Epithelial cell of proximal tubule (primary cell): ENCODE results near the gene BBS2. TPM values are rescaled to one million over a fixed set of nuclear protein-coding genes. Genes with fewer than 3 reads are reported as not detected.

Experiments
- DNase-seq: peaks from one replicate; pipeline ENCODE4 v3.0.0-alpha.2; 2011; ENCODE audit warnings: low read depth
- H3K4me3 ChIP-seq: 2 replicates; pipeline ENCODE4 v1.5.1; 2011; ENCODE audit warnings: low read depth, mild to moderate bottlenecking, low read length
- CTCF ChIP-seq: conservative IDR thresholded peaks from 2 replicates; pipeline ENCODE4 v1.5.1; 2012; ENCODE audit warnings: low read depth, mild to moderate bottlenecking, low read length
- total RNA-seq: library from RNA; depleted of rRNA; stranded (reverse); fragments of >200 nt; gene quantifications from 2 replicates; pipeline ENCODE4 v1.2.3, GENCODE V29; 2015

Gene BBS2
- total RNA-seq, 1 donor from 2014 or later = 75.3 TPM

- TF ChIP-seq CTCF = no peak
- DNase-seq = no peak
- no peak overlapping the region for H3K4me3 ChIP-seq
Measured at GRCh38 chr16:56542039-56542438, 22.2 kb upstream of the BBS2 start.

- H3K4me3 ChIP-seq = no peak overlapping the region
- TF ChIP-seq CTCF = no peak
- no peak for DNase-seq
Measured at GRCh38 chr16:56539656-56540055, 19.8 kb upstream of the BBS2 start.

GRCh38 chr16:56538331-56538730, 18.5 kb upstream of the BBS2 start:
- H3K4me3 ChIP-seq = no peak overlapping the region
- no peak for DNase-seq
- TF ChIP-seq CTCF = no peak

GRCh38 chr16:56534847-56535383, 15.1 kb upstream of the BBS2 start:
- H3K4me3 ChIP-seq = no peak overlapping the region
- no peak for DNase-seq
- no peak for TF ChIP-seq CTCF

- no peak overlapping the region for H3K4me3 ChIP-seq
- TF ChIP-seq CTCF = no peak
- no peak for DNase-seq
Measured at GRCh38 chr16:56532714-56533113, 12.9 kb upstream of the BBS2 start.

- DNase-seq = no peak
- H3K4me3 ChIP-seq = no peak overlapping the region
- no peak for TF ChIP-seq CTCF
Measured at GRCh38 chr16:56530872-56531271, 11.0 kb upstream of the BBS2 start.

GRCh38 chr16:56525236-56525635, 5.4 kb upstream of the BBS2 start:
- TF ChIP-seq CTCF = no peak
- DNase-seq = no peak
- no peak overlapping the region for H3K4me3 ChIP-seq
